HepG2 (cell line): ENCODE measurements around the gene P4HTM.

ENCODE experiments used
- ELF1 ChIP-seq: sonication (generic); formaldehyde crosslinking; IDR thresholded peaks from 2 replicates; pipeline ENCODE4 v1.4.0; 2020; ENCODE audit warnings: missing genetic modification reagents
- FOXA1 ChIP-seq, 2 experiments: fragments of 450-650 bp in 1 of 2; sonication (generic) in 1 of 2; formaldehyde crosslinking in 1 of 2; IDR thresholded peaks; 2 replicates each; pipeline versions ENCODE4 v1.4.0 to v1.6.1; 2016 to 2020; ENCODE audit warnings: missing genetic modification reagents in 1 of 2
- SUZ12 ChIP-seq: fragments of 150-350 bp; IDR thresholded peaks from 2 replicates; pipeline ENCODE4 v1.6.1; 2014; ENCODE audit warnings: low read depth, low read length
- TF ChIP-seq, protein P1 (sequence below): sonication (generic); formaldehyde crosslinking; IDR thresholded peaks from 2 replicates; pipeline ENCODE4 v1.5.0; 2020; ENCODE audit warnings: mild to moderate bottlenecking, missing genetic modification reagents, moderate library complexity
- TF ChIP-seq, protein P2 (sequence below), 2 experiments: sonication (generic) in 1 of 2; formaldehyde crosslinking in 1 of 2; IDR thresholded peaks; 2 replicates each; pipeline versions ENCODE4 v1.4.0 to v1.6.1; 2018 to 2020; ENCODE audit warnings: missing genetic modification reagents in 2 of 2, borderline replicate concordance in 1 of 2, low read depth in 1 of 2, mild to moderate bottlenecking in 1 of 2, missing biosample characterization in 1 of 2
- TF ChIP-seq, protein P3 (sequence below): conservative IDR thresholded peaks from 2 replicates; pipeline ENCODE4 v1.6.1; 2018; ENCODE audit warnings: missing genetic modification reagents
- TF ChIP-seq, protein P4 (sequence below): sonication (generic); formaldehyde crosslinking; IDR thresholded peaks from 2 replicates; pipeline ENCODE4 v1.4.0; 2020; ENCODE audit warnings: missing genetic modification reagents, mild to moderate bottlenecking, borderline replicate concordance
- TF ChIP-seq, protein P5 (sequence below): sonication (generic); formaldehyde crosslinking; conservative IDR thresholded peaks from 2 replicates; pipeline ENCODE4 v1.4.0; 2020; ENCODE audit warnings: missing genetic modification reagents

DNA sequence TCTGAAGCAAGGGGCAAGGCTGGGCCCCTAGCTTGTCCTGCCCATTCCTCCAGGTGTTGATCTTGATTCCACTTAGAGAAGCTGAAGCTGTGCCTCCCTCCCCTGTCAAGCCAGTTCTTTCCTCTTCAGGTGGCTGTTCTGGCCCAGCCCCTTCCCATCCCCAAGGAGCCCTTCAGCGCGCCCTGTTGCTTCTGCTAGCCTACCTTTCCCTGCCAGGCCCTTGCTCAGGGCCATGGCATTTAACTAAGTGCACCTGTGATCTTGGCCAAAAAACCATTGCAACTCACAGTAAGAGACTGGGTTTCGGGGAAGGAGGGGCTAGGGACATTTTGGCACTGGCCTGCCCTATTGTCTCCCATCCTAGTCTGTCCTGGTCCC is 15.3 kb downstream of the P4HTM start:
- TF ChIP-seq, protein P1, sequence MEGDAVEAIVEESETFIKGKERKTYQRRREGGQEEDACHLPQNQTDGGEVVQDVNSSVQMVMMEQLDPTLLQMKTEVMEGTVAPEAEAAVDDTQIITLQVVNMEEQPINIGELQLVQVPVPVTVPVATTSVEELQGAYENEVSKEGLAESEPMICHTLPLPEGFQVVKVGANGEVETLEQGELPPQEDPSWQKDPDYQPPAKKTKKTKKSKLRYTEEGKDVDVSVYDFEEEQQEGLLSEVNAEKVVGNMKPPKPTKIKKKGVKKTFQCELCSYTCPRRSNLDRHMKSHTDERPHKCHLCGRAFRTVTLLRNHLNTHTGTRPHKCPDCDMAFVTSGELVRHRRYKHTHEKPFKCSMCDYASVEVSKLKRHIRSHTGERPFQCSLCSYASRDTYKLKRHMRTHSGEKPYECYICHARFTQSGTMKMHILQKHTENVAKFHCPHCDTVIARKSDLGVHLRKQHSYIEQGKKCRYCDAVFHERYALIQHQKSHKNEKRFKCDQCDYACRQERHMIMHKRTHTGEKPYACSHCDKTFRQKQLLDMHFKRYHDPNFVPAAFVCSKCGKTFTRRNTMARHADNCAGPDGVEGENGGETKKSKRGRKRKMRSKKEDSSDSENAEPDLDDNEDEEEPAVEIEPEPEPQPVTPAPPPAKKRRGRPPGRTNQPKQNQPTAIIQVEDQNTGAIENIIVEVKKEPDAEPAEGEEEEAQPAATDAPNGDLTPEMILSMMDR: no peak
- TF ChIP-seq, protein P2, sequence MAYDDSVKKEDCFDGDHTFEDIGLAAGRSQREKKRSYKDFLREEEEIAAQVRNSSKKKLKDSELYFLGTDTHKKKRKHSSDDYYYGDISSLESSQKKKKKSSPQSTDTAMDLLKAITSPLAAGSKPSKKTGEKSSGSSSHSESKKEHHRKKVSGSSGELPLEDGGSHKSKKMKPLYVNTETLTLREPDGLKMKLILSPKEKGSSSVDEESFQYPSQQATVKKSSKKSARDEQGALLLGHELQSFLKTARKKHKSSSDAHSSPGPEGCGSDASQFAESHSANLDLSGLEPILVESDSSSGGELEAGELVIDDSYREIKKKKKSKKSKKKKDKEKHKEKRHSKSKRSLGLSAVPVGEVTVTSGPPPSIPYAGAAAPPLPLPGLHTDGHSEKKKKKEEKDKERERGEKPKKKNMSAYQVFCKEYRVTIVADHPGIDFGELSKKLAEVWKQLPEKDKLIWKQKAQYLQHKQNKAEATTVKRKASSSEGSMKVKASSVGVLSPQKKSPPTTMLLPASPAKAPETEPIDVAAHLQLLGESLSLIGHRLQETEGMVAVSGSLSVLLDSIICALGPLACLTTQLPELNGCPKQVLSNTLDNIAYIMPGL (CRISPR knock-in tag; IDR thresholded peaks at IDR 0.05; ENCODE audit: borderline replicate concordance in 1 of 2, low read depth in 1 of 2): no peak
- TF ChIP-seq SUZ12: no peak
- TF ChIP-seq, protein P3, sequence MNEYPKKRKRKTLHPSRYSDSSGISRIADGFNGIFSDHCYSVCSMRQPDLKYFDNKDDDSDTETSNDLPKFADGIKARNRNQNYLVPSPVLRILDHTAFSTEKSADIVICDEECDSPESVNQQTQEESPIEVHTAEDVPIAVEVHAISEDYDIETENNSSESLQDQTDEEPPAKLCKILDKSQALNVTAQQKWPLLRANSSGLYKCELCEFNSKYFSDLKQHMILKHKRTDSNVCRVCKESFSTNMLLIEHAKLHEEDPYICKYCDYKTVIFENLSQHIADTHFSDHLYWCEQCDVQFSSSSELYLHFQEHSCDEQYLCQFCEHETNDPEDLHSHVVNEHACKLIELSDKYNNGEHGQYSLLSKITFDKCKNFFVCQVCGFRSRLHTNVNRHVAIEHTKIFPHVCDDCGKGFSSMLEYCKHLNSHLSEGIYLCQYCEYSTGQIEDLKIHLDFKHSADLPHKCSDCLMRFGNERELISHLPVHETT (CRISPR knock-in tag): no peak
- no peak for TF ChIP-seq FOXA1 (IDR thresholded peaks at IDR 0.05)
- no peak for TF ChIP-seq FOXA1 (CRISPR knock-in tag; IDR thresholded peaks at IDR 0.05)
- TF ChIP-seq ELF1: no peak
- TF ChIP-seq, protein P4, sequence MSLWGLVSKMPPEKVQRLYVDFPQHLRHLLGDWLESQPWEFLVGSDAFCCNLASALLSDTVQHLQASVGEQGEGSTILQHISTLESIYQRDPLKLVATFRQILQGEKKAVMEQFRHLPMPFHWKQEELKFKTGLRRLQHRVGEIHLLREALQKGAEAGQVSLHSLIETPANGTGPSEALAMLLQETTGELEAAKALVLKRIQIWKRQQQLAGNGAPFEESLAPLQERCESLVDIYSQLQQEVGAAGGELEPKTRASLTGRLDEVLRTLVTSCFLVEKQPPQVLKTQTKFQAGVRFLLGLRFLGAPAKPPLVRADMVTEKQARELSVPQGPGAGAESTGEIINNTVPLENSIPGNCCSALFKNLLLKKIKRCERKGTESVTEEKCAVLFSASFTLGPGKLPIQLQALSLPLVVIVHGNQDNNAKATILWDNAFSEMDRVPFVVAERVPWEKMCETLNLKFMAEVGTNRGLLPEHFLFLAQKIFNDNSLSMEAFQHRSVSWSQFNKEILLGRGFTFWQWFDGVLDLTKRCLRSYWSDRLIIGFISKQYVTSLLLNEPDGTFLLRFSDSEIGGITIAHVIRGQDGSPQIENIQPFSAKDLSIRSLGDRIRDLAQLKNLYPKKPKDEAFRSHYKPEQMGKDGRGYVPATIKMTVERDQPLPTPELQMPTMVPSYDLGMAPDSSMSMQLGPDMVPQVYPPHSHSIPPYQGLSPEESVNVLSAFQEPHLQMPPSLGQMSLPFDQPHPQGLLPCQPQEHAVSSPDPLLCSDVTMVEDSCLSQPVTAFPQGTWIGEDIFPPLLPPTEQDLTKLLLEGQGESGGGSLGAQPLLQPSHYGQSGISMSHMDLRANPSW (CRISPR knock-in tag): no peak
- TF ChIP-seq, protein P5, sequence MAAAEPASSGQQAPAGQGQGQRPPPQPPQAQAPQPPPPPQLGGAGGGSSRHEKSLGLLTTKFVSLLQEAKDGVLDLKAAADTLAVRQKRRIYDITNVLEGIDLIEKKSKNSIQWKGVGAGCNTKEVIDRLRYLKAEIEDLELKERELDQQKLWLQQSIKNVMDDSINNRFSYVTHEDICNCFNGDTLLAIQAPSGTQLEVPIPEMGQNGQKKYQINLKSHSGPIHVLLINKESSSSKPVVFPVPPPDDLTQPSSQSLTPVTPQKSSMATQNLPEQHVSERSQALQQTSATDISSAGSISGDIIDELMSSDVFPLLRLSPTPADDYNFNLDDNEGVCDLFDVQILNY (CRISPR knock-in tag): no peak
